Liver (tissue), 5 donors: ENCODE data around the gene EPC1. TPM values are rescaled to one million over a fixed set of nuclear protein-coding genes. Genes with fewer than 3 reads are reported as not detected.

Source experiments
- polyA plus RNA-seq, 2 donors: library from polyadenylated mRNA; stranded (reverse) in 1 of 2; unstranded in 1 of 2; fragments of 200-250 nt in 1 of 2; fragments of >200 nt in 1 of 2; fragmentation: Nextera tagmentation in 1 of 2; extraction: Ambion mirVana in 1 of 2; gene quantifications; one replicate each; pipeline versions ENCODE4 v1.2.1 to v1.2.3, GENCODE V29; 2013 to 2015
- small RNA-seq: library from RNA; depleted of rRNA; stranded (forward); fragments of <200 nt; gene quantifications from one replicate; pipeline ENCODE3, GENCODE V24; 2014
- total RNA-seq, 2 donors: library from RNA; depleted of rRNA; stranded (reverse); fragments of >200 nt; gene quantifications; one replicate each; pipeline ENCODE4 v1.2.3, GENCODE V29; 2014
- donor health status: healthy.
- donor health status: healthy.
- donor health status: healthy.

Gene EPC1
- total and polyA plus RNA-seq, 4 donors = 5.6 to 30.9 (median 16.0) TPM

Small RNAs within 50 kb of the gene (small RNA-seq; reads per million reads assigned to genes)
- gene RNU6-1244P = not detected

Other genes starting within 250 kb of the EPC1 start
- 1 to 10 TPM; 3.3 to 5.9 TPM for gene CCDC7, start 99.0 kb upstream of the EPC1 start, total RNA-seq
- gene CCDC7, start 99.0 kb upstream of the EPC1 start, polyA plus RNA-seq = 1 to 10 TPM in 1 of 2 donors, under 1 TPM in 1; 0.47 to 3.0 TPM